Right ventricle myocardium superior (tissue), 1 donor: ENCODE results near the gene C19orf81. TPM values are rescaled to one million over a fixed set of nuclear protein-coding genes. Genes with fewer than 3 reads are reported as not detected.

Source experiments
- ATAC-seq: fragments of 200-7000 bp; cut with Tn5 transposase; one replicate; pipeline ENCODE4 v1.9.1; 2020; ENCODE audit warnings: mild to moderate bottlenecking; ENCODE audit not compliant: poor library complexity
- DNase-seq: peaks from one replicate; pipeline ENCODE4 v3.0.0-alpha.2; 2020
- intact Hi-C: fragments of 100-400 bp; cut with DNase I; formaldehyde crosslinking; loops from one replicate; pipeline ENCODE4 v1.11.2; 2022
- total RNA-seq: library from RNA; stranded (reverse); fragmentation: NEBNext Ultra II Directional; extraction: Animal tissue kit (Norgen Biotek cat#: 25700); gene quantifications from one replicate; pipeline ENCODE4 v1.2.1, GENCODE V29; 2021
- donor health status: DM: no; HTN: yes; CAD: no; lungs with severe emphysema.

The C19orf81 gene
- total RNA-seq, 1 donor from 2014 or later: 2.5 TPM

- DNase-seq (no peak), ATAC-seq (no peak)
- intact Hi-C loops: no loop called here
Measured at GRCh38 chr19:50626795-50627194, 22.4 kb upstream of the C19orf81 start.

DNA sequence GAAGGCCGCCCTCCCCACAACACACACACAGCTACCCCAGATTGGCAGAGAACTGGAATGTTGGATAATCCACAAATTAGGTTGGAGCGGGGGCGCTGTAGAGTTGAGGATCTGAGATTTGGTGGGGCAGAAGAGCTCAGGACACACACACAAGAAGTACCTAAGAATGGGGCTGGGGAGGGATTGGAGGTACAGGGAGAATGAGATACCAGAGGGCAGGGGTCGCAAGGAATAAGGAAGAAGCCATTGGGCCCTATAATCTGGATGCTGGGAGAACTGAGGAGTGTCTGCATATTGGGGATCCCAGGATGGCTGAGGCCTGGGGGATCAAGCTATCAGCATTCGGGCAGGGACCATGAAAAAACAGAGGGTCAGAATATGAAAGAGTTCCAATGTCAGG is 21.1 kb upstream of the C19orf81 start:
- ATAC-seq (no peak), DNase-seq (no peak)
- intact Hi-C loops: no loop called here

- intact Hi-C loops: no loop called here
- no peak for ATAC-seq
Measured at GRCh38 chr19:50628551-50628950, 20.7 kb upstream of the C19orf81 start.

GRCh38 chr19:50629194-50629593 is 20.1 kb upstream of the C19orf81 start:
- intact Hi-C loops: no loop called here
- DNase-seq: no peak
- no peak for ATAC-seq

More at GRCh38 chr19:50628551-50628950, 20.7 kb upstream of the C19orf81 start:
- DNase-seq: no peak

DNA sequence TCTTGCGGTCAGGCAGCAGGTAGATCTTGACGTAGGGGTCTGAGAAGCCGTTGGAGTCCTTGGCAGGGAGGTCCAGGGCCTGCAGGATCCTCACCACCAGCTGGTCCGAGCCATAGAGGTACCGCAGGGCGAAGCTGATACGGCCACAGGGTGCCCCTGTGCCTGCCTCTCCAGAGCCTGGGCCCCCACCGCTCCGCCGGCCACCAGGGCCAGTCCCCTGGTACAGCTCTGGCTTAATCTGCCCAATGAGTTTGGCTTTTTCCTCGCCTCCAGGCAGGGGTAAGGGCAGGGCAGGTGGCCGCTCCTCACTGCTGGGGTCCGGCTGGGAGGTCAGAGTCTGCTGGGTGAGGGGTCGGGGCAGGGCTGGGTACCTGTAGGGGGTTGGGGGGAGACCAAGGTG is 19.4 kb upstream of the C19orf81 start:
- ATAC-seq (no peak), DNase-seq (no peak)
- intact Hi-C loops: no loop called here

DNA sequence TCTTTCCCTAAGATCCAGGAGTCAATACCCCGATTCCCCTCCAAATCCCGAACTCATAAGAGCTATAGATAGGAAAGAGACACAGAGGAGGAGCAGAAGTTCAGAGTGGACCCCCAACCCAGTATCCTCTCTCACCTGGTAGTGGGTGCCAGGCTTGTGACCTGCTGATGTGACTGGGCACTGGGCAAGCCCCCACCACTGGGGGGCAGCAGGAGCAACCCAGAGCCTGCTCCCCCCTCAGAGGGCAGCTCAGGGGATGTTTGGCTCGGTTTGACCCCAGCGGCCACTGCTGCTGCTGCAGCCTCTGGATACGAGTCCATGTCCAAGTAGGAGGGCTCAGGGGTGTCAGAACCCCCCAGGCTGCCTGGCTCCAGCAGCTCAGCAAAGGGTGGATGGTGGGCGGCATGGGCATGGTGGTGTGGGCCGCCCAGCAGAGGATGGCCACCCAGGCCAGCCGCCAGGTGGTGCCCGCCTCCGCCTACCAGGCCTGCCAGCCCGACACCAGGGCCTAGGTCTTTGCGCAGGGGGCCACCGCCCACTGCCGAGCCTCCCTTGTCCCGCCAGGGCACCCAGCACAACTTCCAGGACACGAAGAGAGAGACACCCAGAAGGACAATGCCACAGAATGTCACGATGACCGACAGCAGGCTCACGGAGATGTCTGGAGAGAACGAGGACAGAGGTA is 17.0 kb upstream of the C19orf81 start:
- intact Hi-C loops: no loop called here
- ATAC-seq: no peak

GRCh38 chr19:50633359-50633758 is 15.9 kb upstream of the C19orf81 start:
- intact Hi-C loops: no loop called here
- ATAC-seq (no peak), DNase-seq (no peak)

More for the DNA sequence above, 17.0 kb upstream of the C19orf81 start:
- no peak for DNase-seq

DNA sequence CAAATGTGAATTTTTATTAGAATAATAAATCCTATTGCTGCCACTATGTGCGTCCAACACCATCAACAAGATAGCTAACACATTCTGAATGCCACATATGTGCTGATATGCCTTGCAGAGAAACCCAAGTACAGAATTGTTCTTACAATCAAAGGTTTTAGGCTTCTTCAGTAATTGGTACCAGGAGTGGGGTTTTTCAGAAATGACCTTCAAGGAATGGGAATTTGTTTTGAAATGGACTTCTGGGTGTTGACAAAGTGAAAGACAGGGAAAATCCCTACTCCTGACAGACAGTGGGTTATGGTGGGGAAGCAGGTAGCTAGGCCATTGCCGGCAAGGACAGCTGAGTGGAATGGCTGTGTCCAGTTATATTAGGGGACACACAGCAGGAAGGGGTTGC is 15.3 kb upstream of the C19orf81 start:
- intact Hi-C loops: no loop called here
- ATAC-seq (no peak), DNase-seq (no peak)

DNA sequence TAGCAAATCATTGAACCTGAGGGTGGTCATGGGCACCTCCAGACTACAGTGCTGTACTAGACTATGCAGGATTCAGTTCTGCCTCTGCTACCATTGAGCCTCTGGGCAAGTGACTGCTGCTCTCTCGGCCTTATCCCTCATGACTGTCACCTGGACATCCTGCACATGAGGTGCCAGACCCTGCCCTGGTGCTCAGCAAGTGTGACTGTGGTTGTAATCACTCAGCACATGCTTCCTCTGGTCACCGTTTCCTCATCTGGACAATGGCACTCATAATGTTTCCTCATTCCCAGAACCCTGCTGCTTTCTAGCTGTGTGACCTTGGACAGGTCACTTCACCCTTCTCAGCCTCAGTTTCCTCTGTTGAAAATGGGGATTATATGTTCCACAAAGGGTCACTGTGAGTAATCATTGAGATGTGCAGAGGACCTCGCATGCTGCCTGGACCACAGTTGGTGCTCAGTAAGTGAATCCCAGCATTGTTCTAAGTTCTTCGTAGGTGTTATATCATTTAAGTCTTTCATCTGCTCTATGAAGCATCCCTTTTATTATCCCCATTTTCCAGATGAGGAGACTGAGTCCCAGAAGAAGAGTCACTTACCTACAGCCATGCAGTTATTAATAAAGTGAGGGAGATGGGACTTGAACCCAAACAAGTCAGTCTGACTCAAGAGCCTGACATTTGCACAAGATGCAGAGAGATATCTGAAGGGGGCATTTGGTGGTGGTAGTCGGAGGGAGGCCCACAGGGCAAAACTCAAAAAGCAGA is 12.7 kb upstream of the C19orf81 start:
- intact Hi-C loops: no loop called here
- ATAC-seq: no peak
- no peak for DNase-seq

- ATAC-seq: no peak
- intact Hi-C loops: no loop called here
- no peak for DNase-seq
Measured at GRCh38 chr19:50638600-50638999, 10.6 kb upstream of the C19orf81 start.

DNA sequence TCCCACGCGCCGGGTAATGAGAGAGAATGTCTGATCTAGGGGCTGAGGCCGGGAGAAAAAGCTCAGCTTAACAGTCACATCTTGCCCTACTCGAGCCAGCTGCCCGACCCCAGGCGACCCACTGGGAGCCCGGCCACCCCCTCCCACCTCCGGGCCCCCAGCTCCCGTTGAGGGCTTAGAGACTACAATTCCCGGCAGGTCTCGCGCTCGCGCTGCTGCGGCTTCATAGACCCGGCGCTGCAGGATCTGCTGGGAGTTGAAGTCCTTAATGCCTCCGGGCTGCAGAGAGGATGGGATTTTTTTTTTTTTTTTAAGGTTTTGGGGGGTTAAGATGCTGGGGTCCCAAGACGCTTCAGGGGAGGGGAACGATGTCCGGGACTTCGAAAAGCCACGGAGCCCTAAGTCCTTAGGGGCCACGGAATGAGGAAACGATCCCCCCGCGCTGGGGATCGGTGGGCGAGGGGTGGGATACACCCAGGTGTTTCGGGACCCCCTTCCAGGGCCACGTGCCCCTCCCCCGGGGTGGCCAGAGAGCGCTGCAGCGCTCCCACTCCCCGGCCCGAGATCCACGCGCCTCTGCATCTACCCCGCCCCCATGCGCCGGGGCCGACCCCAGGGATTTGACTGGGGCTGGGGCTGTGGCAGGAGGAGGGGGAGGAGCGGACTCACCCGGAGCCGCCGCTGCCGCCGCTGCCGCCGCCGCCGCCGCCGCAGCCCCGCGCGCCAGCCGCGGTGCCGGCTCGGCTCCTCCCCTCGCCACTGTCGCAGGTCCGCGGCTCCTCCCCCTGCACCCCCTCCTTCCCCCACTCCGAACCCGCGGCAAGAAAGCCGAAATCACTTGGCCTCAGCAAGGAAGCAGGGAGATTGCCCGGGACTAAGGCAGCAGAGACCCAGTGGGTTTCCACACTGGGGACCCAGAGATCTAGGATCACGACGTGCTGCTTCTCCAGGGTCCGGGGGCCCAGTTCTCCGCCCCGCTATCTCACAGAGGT is 9.8 kb upstream of the C19orf81 start, which contains the start of gene SYT3:
TSS of gene SYT3 (minus strand) at position 761 of the 992 bp plus-strand sequence. CDS start 2,470 bp downstream, outside the sequence.
- peak; percentile 90 for ATAC-seq
- DNase-seq: peak; percentile 70
- intact Hi-C loops: no loop called here

- no peak for ATAC-seq
- intact Hi-C loops: no loop called here
- no peak for DNase-seq
Measured at GRCh38 chr19:50640368-50640767, 8.9 kb upstream of the C19orf81 start.

GRCh38 chr19:50644315-50644915 is 4.8 kb upstream of the C19orf81 start:
- no peak for ATAC-seq
- intact Hi-C loops: no loop called here
- no peak for DNase-seq

DNA sequence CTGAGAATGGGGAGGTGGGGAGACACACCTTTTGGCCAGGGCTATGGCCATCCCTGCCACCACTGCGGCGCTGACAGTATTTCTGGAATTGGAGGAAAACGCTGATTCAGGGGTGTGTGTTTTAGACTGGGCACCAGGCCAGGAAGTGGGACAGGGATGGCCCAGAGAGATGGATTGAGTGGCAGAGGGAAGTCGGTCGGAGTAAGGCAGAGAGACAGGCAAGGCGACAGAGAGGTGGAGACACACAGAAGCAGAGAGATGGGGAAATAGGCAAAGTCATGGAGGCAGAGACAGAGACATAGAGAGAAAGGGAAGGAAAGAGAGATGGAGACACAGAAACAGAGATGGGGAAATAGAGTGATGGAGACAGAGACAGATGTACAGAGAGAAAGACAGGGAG is 4.1 kb upstream of the C19orf81 start:
- DNase-seq (no peak), ATAC-seq (no peak)
- intact Hi-C loops: no loop called here

DNA sequence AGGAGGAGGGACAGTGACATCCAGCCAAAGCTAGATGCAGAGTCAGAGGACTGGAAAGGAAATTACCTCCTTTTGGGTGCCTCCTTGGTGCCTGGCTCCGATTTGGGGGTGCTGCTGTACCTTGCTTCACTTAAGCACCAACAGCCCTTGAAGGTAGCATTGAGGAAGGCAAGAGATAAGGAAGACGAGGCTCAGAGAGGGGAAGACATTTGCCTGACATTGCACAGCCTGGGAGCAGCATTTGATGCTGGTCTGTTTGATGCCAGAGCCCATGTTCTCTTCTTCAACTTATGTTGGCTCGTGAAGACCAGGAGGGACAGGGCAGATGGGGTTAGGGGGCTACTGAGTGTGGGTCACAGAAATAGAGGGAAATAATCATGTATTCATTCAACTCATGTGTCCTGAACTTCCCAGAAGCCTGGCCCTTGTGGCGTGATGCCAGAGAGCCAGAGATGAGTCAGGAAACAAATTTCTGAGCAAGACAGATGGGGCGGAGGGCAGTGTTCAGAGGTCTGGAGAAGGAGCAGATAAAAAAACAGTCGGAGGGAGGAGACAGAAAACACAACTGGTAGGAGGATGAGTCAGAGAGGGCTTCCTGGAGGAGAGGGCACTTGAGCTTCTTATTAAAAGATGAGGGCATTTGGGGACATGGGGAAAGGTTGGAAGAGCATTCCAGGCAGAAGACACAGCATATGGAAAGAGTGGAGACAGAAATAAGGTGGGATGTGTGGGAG is 3.0 kb upstream of the C19orf81 start:
- DNase-seq: no peak
- no peak for ATAC-seq
- intact Hi-C loops: no loop called here

- intact Hi-C loops: no loop called here
- ATAC-seq: no peak
- DNase-seq: no peak
Measured at GRCh38 chr19:50647879-50648615, 1.2 kb upstream of the C19orf81 start.

DNA sequence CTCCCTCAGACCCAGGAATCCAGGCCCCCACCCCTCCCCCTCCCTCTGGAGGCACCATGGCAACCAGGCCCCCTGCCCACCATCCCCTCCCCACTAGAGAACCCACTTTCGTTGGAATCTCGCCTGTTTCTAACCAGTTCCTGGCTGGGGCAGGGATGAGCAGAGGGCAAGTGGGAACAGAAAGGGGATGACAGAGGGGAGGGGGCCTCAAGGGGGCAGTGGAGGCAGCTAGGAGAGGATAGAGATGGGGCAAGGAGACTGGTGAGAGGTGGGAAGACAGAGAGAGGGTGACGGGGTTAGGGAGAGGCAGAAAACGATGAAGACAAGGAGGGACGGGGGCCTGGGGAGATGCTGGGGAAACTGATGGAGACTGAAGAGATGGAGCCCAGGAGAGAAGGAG is 586 bp upstream of the C19orf81 start:
- intact Hi-C loops: no loop called here
- no peak for DNase-seq
- ATAC-seq: no peak
